ENCODE results near the gene HCN2. TPM values are rescaled to one million over a fixed set of nuclear protein-coding genes. Genes with fewer than 3 reads are reported as not detected.
A peak's percentile ranks its signal among the peaks of the same experiment; 100 is the strongest.

HCN2 gene
- total RNA-seq, 6 donors from 2014 or later, result 0.46 to 0.47 (median 0.46) TPM; not detected in 3

GRCh38 chr19:615619-616018 lies 25.9 kb downstream of the HCN2 start:
- Histone ChIP-seq H3K4me3 (no peak overlapping the region), H3K36me3 (peaks cover 16 to 40% (median 33%) of the 10 kb centered on the region in 4 donors), H3K27me3 (peaks cover 0 to 7% (median 0%) of the 10 kb centered on the region in 4 donors), H3K9me3 (no peaks in the 10 kb centered on the region), H3K27ac (no peak overlapping the region), H3K4me1 (peaks cover 6 to 24% (median 12%) of the 10 kb centered on the region in 4 donors)
- DNase-seq (peak in 1 of 2 donors; percentile 86), ATAC-seq (ENCODE audit: low FRiP score in 2 of 2) (peak in 1 of 2 donors; percentile 16)
- WGBS, 2 donors, result 59 to 82% methylated on average over 6 to 11 of the region's 33 CpGs
- TF ChIP-seq POLR2A (IDR thresholded peaks at IDR 0.05) (no peak), POLR2AphosphoS5 (IDR thresholded peaks at IDR 0.05) (no peak), CTCF (IDR thresholded peaks at IDR 0.05) (no peak), EP300 (IDR thresholded peaks at IDR 0.05) (no peak)

GRCh38 chr19:616062-616700 lies 26.5 kb downstream of the HCN2 start:
- TF ChIP-seq POLR2AphosphoS5 (IDR thresholded peaks at IDR 0.05), result no peak
- no peak for TF ChIP-seq POLR2A (IDR thresholded peaks at IDR 0.05)
- ATAC-seq (ENCODE audit: low FRiP score in 2 of 2) (no peak), DNase-seq (peak in 1 of 2 donors; percentile 85)
- no peak overlapping the region for H3K4me3 ChIP-seq
- 42% methylated on average over 28 of the region's 97 CpGs; no CpG with 5 or more reads in 1 of the 2 donors for WGBS, 2 donors
- no peaks in the 10 kb centered on the region for H3K9me3 ChIP-seq
- peaks cover 16 to 45% (median 35%) of the 10 kb centered on the region in 4 donors for H3K36me3 ChIP-seq
- peaks cover 0 to 19% (median 7%) of the 10 kb centered on the region in 4 donors for H3K4me1 ChIP-seq
- H3K27ac ChIP-seq, result no peak overlapping the region
- peaks cover 0 to 7% (median 0%) of the 10 kb centered on the region in 4 donors for H3K27me3 ChIP-seq

GRCh38 chr19:616747-617526 lies 27.3 kb downstream of the HCN2 start:
- peak in 1 of 2 donors; percentile 81 for DNase-seq
- H3K9me3 ChIP-seq, result no peaks in the 10 kb centered on the region
- no peak overlapping the region for H3K27ac ChIP-seq
- WGBS, 2 donors, result 93 to 94% methylated on average over 16 to 39 of the region's 58 CpGs
- H3K4me1 ChIP-seq, result peaks cover 0 to 12% (median 2%) of the 10 kb centered on the region in 4 donors
- no peak for TF ChIP-seq POLR2A (IDR thresholded peaks at IDR 0.05)
- TF ChIP-seq EP300 (IDR thresholded peaks at IDR 0.05), result no peak
- TF ChIP-seq POLR2AphosphoS5 (IDR thresholded peaks at IDR 0.05), result no peak
- TF ChIP-seq CTCF (IDR thresholded peaks at IDR 0.05), result no peak
- peaks cover 0 to 7% (median 0%) of the 10 kb centered on the region in 4 donors for H3K27me3 ChIP-seq
- H3K36me3 ChIP-seq, result peaks cover 16 to 53% (median 40%) of the 10 kb centered on the region in 4 donors
- H3K4me3 ChIP-seq, result no peak overlapping the region
- ATAC-seq (ENCODE audit: low FRiP score in 2 of 2), result no peak

- Histone ChIP-seq H3K4me1 (peaks cover 0 to 12% (median 2%) of the 10 kb centered on the region in 4 donors), H3K27me3 (peaks cover 0 to 7% (median 0%) of the 10 kb centered on the region in 4 donors), H3K36me3 (peaks cover 16 to 60% (median 47%) of the 10 kb centered on the region in 4 donors), H3K4me3 (no peak overlapping the region), H3K9me3 (no peaks in the 10 kb centered on the region), H3K27ac (no peak overlapping the region)
- TF ChIP-seq POLR2AphosphoS5 (IDR thresholded peaks at IDR 0.05), result no peak
- no peak for TF ChIP-seq EP300 (IDR thresholded peaks at IDR 0.05)
- no peak for TF ChIP-seq CTCF (IDR thresholded peaks at IDR 0.05)
- TF ChIP-seq POLR2A (IDR thresholded peaks at IDR 0.05), result no peak
- no peak for ATAC-seq (ENCODE audit: low FRiP score in 2 of 2)
- peak in 1 of 2 donors; percentile 66 for DNase-seq
- WGBS, 2 donors, result 89 to 94% methylated on average over 6 to 27 of the region's 29 CpGs
Observed at GRCh38 chr19:617551-618246, 28.0 kb downstream of the HCN2 start.

GRCh38 chr19:618247-618619 lies 28.6 kb downstream of the HCN2 start:
- DNase-seq (peak in 1 of 2 donors; percentile 78), ATAC-seq (ENCODE audit: low FRiP score in 2 of 2) (no peak)
- H3K4me1 ChIP-seq, result peaks cover 0 to 12% (median 2%) of the 10 kb centered on the region in 4 donors
- no peak for TF ChIP-seq POLR2AphosphoS5 (IDR thresholded peaks at IDR 0.05)
- no peak for TF ChIP-seq CTCF (IDR thresholded peaks at IDR 0.05)
- no peak for TF ChIP-seq POLR2A (IDR thresholded peaks at IDR 0.05)
- TF ChIP-seq EP300 (IDR thresholded peaks at IDR 0.05), result no peak
- H3K9me3 ChIP-seq, result no peaks in the 10 kb centered on the region
- H3K4me3 ChIP-seq, result no peak overlapping the region
- no peak overlapping the region for H3K27ac ChIP-seq
- 95 to 96% methylated on average over 15 to 19 of the region's 19 CpGs for WGBS, 2 donors
- peaks cover 16 to 66% (median 52%) of the 10 kb centered on the region in 4 donors for H3K36me3 ChIP-seq
- peaks cover 0 to 7% (median 0%) of the 10 kb centered on the region in 4 donors for H3K27me3 ChIP-seq

Data from upper lobe of left lung (tissue), 6 donors.